ENCODE measurements around the gene PMF1.

PMF1 gene

DNA sequence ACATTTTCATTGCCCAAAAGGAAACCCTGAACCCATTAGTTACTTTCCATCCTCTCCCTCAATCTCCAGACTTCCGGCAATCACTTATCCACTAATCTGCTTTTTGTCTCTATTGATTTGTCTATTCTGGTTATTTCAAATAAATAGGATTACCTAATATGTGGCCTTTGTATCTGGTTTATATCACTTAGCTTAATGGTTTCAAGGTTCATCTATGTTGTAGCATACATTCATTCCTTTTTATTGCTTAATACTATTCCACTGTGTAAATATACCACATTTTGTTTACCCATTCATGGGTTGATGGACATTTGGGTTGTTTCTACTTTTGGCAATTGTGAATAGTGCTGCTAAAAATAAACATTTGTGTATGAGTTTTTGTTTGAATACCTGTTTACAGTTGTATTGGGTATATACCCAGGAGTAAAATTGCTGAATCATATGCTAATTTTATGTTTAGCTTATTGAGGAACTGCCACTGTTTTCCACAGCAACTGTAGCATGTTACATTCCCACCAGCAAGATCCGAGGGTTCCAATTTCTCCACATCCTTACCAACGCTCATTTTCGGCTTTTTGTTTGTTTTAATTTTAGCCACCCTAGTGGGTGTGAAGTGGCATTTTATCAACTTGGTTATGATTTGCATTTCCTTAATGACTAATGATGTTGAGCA lies 21.4 kb upstream of the PMF1 start:
- no peak for TF ChIP-seq TAF1 (IDR thresholded peaks at IDR 0.05; ENCODE audit: borderline replicate concordance, insufficient read depth, low read length)
- TF ChIP-seq POLR2AphosphoS5 (IDR thresholded peaks at IDR 0.05; ENCODE audit: low read depth, low read length) = no peak
- no peak for TF ChIP-seq SIN3A (IDR thresholded peaks at IDR 0.05; ENCODE audit: borderline replicate concordance, insufficient read depth, low read length)
- TF ChIP-seq FOXP2 (optimal IDR thresholded peaks at IDR 0.05; ENCODE audit: borderline replicate concordance, extremely low read depth, extremely low read length, insufficient read depth) = no peak
- TF ChIP-seq, protein P1, sequence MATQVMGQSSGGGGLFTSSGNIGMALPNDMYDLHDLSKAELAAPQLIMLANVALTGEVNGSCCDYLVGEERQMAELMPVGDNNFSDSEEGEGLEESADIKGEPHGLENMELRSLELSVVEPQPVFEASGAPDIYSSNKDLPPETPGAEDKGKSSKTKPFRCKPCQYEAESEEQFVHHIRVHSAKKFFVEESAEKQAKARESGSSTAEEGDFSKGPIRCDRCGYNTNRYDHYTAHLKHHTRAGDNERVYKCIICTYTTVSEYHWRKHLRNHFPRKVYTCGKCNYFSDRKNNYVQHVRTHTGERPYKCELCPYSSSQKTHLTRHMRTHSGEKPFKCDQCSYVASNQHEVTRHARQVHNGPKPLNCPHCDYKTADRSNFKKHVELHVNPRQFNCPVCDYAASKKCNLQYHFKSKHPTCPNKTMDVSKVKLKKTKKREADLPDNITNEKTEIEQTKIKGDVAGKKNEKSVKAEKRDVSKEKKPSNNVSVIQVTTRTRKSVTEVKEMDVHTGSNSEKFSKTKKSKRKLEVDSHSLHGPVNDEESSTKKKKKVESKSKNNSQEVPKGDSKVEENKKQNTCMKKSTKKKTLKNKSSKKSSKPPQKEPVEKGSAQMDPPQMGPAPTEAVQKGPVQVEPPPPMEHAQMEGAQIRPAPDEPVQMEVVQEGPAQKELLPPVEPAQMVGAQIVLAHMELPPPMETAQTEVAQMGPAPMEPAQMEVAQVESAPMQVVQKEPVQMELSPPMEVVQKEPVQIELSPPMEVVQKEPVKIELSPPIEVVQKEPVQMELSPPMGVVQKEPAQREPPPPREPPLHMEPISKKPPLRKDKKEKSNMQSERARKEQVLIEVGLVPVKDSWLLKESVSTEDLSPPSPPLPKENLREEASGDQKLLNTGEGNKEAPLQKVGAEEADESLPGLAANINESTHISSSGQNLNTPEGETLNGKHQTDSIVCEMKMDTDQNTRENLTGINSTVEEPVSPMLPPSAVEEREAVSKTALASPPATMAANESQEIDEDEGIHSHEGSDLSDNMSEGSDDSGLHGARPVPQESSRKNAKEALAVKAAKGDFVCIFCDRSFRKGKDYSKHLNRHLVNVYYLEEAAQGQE (IDR thresholded peaks at IDR 0.05; ENCODE audit: insufficient read depth in 1 of 2, low read depth in 2 of 2, low read length in 2 of 2) = no peak

DNA sequence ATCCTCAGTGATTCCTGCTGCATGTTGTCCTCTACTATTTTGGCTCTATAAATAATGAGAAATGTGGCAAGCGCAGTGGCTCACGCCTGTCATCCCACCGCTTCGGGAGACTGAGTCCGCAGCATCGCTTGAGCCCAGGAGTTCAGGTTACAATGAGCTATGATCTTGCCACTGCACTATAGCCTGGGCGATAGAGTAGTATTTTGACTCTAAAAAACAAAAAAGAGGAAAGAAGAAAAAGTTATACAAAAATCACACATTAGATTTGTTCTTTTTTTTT lies 19.7 kb upstream of the PMF1 start:
- no peak for TF ChIP-seq FOXP2 (optimal IDR thresholded peaks at IDR 0.05; ENCODE audit: borderline replicate concordance, extremely low read depth, extremely low read length, insufficient read depth)
- TF ChIP-seq, protein P1 (IDR thresholded peaks at IDR 0.05; ENCODE audit: insufficient read depth in 1 of 2, low read depth in 2 of 2, low read length in 2 of 2) = no peak
- no peak for TF ChIP-seq POLR2AphosphoS5 (IDR thresholded peaks at IDR 0.05; ENCODE audit: low read depth, low read length)
- no peak for TF ChIP-seq SIN3A (IDR thresholded peaks at IDR 0.05; ENCODE audit: borderline replicate concordance, insufficient read depth, low read length)
- no peak for TF ChIP-seq TAF1 (IDR thresholded peaks at IDR 0.05; ENCODE audit: borderline replicate concordance, insufficient read depth, low read length)

DNA sequence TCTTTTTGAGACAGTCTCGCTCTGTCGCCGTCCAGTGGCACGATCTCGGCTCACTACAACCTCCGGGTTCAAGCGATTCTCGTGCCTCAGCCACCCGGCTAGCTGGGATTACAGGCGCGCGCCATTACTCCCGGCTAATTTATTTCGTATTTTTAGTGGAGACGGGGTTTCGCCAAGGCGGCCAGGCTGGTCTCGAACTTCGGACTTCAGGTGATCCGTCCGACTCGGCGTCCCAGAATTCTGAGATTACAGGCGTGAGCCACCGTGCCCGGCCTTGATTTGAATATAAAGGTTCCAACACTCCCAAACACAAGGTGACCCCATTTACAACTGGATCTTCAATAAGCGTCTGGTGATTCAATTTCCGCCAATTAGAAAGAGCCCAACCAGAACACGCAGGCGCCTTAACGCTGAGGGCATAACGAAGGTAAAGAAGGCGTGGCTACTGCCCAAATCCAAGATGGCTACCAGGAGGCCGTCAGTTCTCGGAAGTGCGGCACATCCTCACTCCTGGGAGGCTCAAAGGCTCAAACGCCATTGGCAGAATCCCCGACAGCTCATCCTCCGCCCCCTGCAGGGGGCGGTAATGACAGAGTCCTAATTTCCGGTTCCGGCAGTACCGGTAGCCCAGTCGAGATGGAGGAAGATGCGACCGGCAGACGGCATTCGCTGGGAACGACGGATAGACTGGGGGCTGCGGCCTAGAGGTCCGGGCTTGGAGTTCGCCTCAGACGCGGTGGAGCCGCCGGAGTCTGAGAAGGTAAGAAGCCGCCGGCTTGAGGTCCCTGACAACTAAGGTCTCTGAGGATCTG lies 19.1 kb upstream of the PMF1 start, which contains the start of gene SLC25A44:
TSS of gene SLC25A44 (plus strand) at position 617 of the 812 bp plus-strand sequence. CDS start 5,744 bp downstream, outside the sequence.
- TF ChIP-seq, protein P1 (IDR thresholded peaks at IDR 0.05; ENCODE audit: insufficient read depth in 1 of 2, low read depth in 2 of 2, low read length in 2 of 2) = no peak; a peak in 1 of 4 replicates
- peak; percentile 78; the same call in 1 of the 2 replicates for TF ChIP-seq TAF1 (IDR thresholded peaks at IDR 0.05; ENCODE audit: borderline replicate concordance, insufficient read depth, low read length)
- peak; percentile 81 for TF ChIP-seq POLR2AphosphoS5 (IDR thresholded peaks at IDR 0.05; ENCODE audit: low read depth, low read length)
- no peak for TF ChIP-seq FOXP2 (optimal IDR thresholded peaks at IDR 0.05; ENCODE audit: borderline replicate concordance, extremely low read depth, extremely low read length, insufficient read depth)
- TF ChIP-seq SIN3A (IDR thresholded peaks at IDR 0.05; ENCODE audit: borderline replicate concordance, insufficient read depth, low read length) = peak; percentile 29; the same call in 1 of the 2 replicates

DNA sequence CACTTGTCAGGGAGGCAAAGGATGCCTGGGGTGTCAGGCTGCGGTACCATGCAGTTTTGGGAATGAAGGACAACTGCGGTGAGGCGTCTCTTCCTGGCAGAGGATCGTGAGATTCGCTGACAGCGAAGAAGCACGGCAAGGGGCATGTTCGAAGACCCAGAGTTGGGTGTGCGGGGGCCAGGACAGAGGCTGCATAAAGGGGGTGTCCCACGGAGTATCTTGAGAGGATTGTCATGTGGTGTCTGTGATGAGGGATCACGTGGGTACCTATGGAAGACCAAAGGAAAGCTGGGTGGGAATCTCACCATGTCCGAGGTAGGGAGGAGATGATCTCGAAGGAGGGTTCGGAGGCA lies 18.5 kb upstream of the PMF1 start:
- TF ChIP-seq, protein P1 (IDR thresholded peaks at IDR 0.05; ENCODE audit: insufficient read depth in 1 of 2, low read depth in 2 of 2, low read length in 2 of 2) = no peak; a peak in 1 of 4 replicates
- TF ChIP-seq POLR2AphosphoS5 (IDR thresholded peaks at IDR 0.05; ENCODE audit: low read depth, low read length) (no peak), FOXP2 (optimal IDR thresholded peaks at IDR 0.05; ENCODE audit: borderline replicate concordance, extremely low read depth, extremely low read length, insufficient read depth) (no peak), TAF1 (IDR thresholded peaks at IDR 0.05; ENCODE audit: borderline replicate concordance, insufficient read depth, low read length) (no peak), SIN3A (IDR thresholded peaks at IDR 0.05; ENCODE audit: borderline replicate concordance, insufficient read depth, low read length) (no peak)

All from PFSK-1 (cell line).